Peyer's patch (tissue), 4 donors: ENCODE measurements around the gene EXD3. TPM values are rescaled to one million over a fixed set of nuclear protein-coding genes. Genes with fewer than 3 reads are reported as not detected.

Source experiments
- DNase-seq, 3 donors: peaks; one replicate each; pipeline ENCODE4 v3.0.0-alpha.2; 2017 to 2019
- H3K27ac ChIP-seq, 4 donors: fragments of 200-600 bp; sonication (generic); one replicate each; pipeline ENCODE4 v1.5.1; 2016 to 2019
- H3K27me3 ChIP-seq, 2 donors: fragments of 200-600 bp; sonication (generic); one replicate each; pipeline ENCODE4 v1.5.1; 2019
- H3K36me3 ChIP-seq, 3 donors: fragments of 200-600 bp; sonication (generic); one replicate each; pipeline ENCODE4 v1.5.1; 2016 to 2019
- H3K4me1 ChIP-seq, 4 donors: fragments of 200-600 bp; sonication (generic); one replicate each; pipeline ENCODE4 v1.5.1; 2016 to 2019
- H3K4me3 ChIP-seq, 4 donors: fragments of 200-600 bp; sonication (generic); 1 replicate in 3 of 4; 2 replicates in 1 of 4; pipeline ENCODE4 v1.5.1; 2016 to 2019; ENCODE audit warnings: mild to moderate bottlenecking in 1 of 4
- H3K9me3 ChIP-seq, 4 donors: fragments of 200-600 bp; sonication (generic); one replicate each; pipeline ENCODE4 v1.5.1; 2016 to 2019; ENCODE audit warnings: mild to moderate bottlenecking in 1 of 4
- POLR2A ChIP-seq, 2 donors: fragments of 450-650 bp; IDR thresholded peaks; one replicate each; pipeline ENCODE4 v1.5.1; 2017; ENCODE audit warnings: antibody characterized with exemption in 2 of 2, mild to moderate bottlenecking in 2 of 2, moderate library complexity in 2 of 2
- total RNA-seq, 4 donors: library from RNA; depleted of rRNA; stranded (reverse); fragments of >200 nt; gene quantifications; one replicate each; pipeline ENCODE4 v1.1.0, GENCODE V29; 2016
- TF ChIP-seq, protein P1 (sequence below), 6 experiments: fragments of 450-650 bp in 4 of 6; fragments of 200-600 bp in 2 of 6; sonication (generic) in 1 of 6; IDR thresholded peaks; one replicate each; pipeline ENCODE4 v1.5.1; 2017 to 2019; ENCODE audit warnings: antibody characterized with exemption in 6 of 6, mild to moderate bottlenecking in 3 of 6, moderate library complexity in 1 of 6

Gene EXD3
- total RNA-seq, 4 donors from 2014 or later = 38.7 to 82.4 (median 61.6) TPM

DNA sequence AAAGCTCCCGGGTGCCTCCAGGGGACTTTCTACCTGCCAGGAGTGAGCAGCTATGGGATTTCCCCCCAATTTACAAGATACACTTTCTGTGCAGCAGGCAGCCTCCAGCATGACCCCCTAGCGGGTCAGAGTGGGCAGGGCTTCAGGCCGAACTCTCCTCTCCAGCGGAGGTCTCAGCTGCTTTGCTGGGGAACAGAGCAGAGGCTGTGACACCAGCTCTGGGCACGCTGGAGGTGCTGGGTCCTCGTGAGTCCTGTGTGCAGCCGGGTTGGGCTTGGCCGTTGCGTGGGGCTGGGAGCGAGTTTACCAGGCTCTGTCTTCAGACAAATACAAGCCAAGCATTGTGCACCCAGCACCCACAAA is 123.8 kb downstream of the EXD3 start:
- H3K4me3 ChIP-seq = peak overlapping the region in 3 of 4 donors; percentile 12 to 65 (median 65)
- no peak for DNase-seq
- TF ChIP-seq, protein P1, sequence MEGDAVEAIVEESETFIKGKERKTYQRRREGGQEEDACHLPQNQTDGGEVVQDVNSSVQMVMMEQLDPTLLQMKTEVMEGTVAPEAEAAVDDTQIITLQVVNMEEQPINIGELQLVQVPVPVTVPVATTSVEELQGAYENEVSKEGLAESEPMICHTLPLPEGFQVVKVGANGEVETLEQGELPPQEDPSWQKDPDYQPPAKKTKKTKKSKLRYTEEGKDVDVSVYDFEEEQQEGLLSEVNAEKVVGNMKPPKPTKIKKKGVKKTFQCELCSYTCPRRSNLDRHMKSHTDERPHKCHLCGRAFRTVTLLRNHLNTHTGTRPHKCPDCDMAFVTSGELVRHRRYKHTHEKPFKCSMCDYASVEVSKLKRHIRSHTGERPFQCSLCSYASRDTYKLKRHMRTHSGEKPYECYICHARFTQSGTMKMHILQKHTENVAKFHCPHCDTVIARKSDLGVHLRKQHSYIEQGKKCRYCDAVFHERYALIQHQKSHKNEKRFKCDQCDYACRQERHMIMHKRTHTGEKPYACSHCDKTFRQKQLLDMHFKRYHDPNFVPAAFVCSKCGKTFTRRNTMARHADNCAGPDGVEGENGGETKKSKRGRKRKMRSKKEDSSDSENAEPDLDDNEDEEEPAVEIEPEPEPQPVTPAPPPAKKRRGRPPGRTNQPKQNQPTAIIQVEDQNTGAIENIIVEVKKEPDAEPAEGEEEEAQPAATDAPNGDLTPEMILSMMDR (IDR thresholded peaks at IDR 0.05) = peak in 1 of 6 experiments; percentile 3
- TF ChIP-seq POLR2A (IDR thresholded peaks at IDR 0.05) = no peak
- H3K4me1 ChIP-seq = peaks cover 5 to 65% (median 27%) of the 10 kb centered on the region in 4 donors
- no peaks in the 10 kb centered on the region for H3K36me3 ChIP-seq
- no peaks in the 10 kb centered on the region for H3K27me3 ChIP-seq
- H3K9me3 ChIP-seq = no peaks in the 10 kb centered on the region
- H3K27ac ChIP-seq = peak overlapping the region; percentile 10 to 99 (median 90)

DNA sequence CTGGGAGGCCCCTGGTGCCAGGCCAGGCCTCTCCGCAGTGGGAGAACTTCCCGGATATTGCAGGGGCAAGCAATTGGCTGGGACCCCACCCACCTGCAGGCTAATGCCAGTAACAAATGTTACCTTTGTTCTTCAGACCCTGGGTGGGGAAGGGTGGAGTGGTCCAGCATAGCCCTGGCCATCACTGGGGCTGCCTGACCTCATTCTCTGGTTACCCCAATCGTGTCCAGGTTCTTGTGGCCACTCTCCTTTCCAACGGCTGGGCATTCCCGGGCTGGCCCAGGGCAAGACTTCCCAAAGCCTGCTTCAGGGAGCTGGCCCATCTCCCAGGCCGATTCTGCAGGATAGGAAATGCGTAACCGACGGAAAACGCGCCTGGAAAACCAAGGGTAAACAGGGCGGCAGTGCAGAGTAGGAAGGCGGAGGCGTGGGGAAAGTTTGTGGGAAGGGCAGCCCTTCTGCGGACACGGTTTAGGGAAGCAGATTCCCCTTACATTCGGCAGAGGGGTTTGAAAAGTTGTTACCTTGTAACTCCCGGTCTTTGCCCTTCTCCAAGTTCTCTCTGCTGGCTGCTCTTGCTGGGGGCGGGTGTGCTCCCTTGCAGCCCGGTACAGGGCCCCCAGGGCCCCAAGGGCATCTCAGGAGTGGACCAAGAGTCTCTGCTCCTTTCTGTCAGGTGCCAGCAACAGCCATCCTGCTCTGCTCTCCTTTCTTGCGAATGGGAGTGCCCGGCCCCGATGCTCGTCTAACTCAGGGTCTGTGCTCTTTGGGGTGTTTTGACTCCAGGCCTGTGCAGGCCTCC is 124.4 kb downstream of the EXD3 start:
- Histone ChIP-seq H3K27ac (peak overlapping the region; percentile 11 to 99 (median 90)), H3K36me3 (no peaks in the 10 kb centered on the region), H3K27me3 (no peaks in the 10 kb centered on the region), H3K4me3 (peak overlapping the region in 3 of 4 donors; percentile 12 to 65 (median 65)), H3K4me1 (peaks cover 5 to 59% (median 27%) of the 10 kb centered on the region in 4 donors), H3K9me3 (no peaks in the 10 kb centered on the region)
- DNase-seq = no peak
- TF ChIP-seq, protein P1 (IDR thresholded peaks at IDR 0.05) = no peak
- peak; percentile 38 to 41 for TF ChIP-seq POLR2A (IDR thresholded peaks at IDR 0.05)

DNA sequence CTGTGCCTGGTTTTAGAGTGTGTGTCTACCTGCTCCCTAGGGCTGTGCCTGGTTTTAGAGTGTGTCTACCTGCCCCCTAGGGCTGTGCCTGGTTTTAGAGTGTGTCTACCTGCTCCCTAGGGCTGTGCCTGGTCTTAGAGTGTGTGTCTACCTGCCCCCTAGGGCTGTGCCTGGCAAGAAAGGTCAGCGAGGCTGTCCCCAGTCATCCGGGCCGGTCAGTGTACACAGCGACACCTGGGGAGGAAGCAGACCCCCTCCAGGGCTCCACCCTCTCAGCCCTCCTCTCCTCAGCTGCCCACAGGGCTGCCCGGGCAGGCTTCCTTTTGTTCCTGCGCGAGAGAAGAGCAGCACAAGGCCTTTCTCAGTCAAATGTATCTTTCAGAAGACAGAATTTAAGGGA is 125.0 kb downstream of the EXD3 start:
- Histone ChIP-seq H3K4me3 (peak overlapping the region in 2 of 4 donors; percentile 65), H3K36me3 (no peaks in the 10 kb centered on the region), H3K9me3 (no peaks in the 10 kb centered on the region), H3K27ac (peak overlapping the region; percentile 11 to 99 (median 90)), H3K27me3 (no peaks in the 10 kb centered on the region), H3K4me1 (peaks cover 5 to 52% (median 27%) of the 10 kb centered on the region in 4 donors)
- TF ChIP-seq, protein P1 (IDR thresholded peaks at IDR 0.05) = no peak
- no peak for TF ChIP-seq POLR2A (IDR thresholded peaks at IDR 0.05)
- DNase-seq = no peak

DNA sequence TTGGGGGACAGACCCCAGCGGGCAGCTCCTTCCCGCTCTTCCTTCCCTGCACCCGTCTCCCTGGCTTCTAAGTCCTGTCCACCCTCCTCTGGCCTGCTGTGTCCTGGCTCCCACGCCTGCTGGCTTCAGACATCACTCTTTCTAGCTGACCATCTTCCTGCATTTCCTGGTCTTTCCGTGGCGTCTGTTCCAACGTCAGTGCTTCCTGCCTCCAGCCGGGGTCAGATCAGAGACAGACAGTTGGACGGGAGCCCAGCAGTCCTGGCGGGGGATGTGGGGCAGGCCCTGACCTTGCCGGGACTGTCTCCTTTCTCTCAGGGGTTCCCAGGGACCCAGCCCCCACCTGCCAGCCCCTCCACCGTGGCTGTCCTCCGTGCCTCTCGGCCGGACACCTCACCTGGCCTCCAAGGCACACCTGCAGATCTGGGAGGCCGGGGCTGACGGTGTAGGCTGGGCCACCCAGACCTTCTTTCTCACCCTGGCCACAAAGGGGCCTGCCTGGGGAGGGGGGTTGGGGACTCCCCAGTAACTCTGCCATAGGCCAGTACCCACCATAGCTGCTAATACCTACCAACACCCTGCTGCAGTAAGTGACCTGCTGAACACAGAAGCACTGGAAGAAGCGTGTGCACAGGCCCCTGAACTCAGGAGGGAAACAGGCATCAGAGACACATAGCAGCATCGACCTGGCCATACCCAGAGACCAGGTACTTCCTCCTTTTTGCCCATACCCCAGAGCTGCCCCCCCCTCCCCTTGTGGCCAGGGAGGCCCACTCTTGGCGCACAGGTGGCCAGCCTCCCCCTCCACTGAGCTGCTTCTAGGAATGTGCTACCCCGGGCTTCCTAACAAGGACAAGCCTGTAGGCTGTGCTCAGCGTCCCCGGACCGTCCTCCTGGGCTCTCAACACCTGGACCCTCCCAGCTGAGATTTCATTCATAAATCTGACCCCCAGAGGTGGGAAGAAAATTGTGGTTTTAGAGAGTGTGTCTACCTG is 126.0 kb downstream of the EXD3 start:
- Histone ChIP-seq H3K4me3 (peak overlapping the region in 3 of 4 donors; percentile 25 to 88 (median 65)), H3K4me1 (peaks cover 5 to 47% (median 24%) of the 10 kb centered on the region in 4 donors), H3K27me3 (no peaks in the 10 kb centered on the region), H3K9me3 (no peaks in the 10 kb centered on the region), H3K27ac (peak overlapping the region; percentile 31 to 99 (median 90)), H3K36me3 (no peaks in the 10 kb centered on the region)
- DNase-seq = peak in 1 of 3 donors; percentile 76
- TF ChIP-seq, protein P1 (IDR thresholded peaks at IDR 0.05) = peak in 1 of 6 experiments; percentile 2
- peak; percentile 27 to 62 for TF ChIP-seq POLR2A (IDR thresholded peaks at IDR 0.05)
